CD4-positive, alpha-beta T cell treated with Interleukin-6 for 4 hours (primary cell): ENCODE data around the gene THADA.
"Not testable (repeated sequence)": the region's sequence is repeated elsewhere in the genome, so short reads cannot be mapped to it uniquely, and the experiment has no call there.

Source experiments
- DNase-seq: peaks from one replicate; pipeline ENCODE4 v3.0.0-alpha.2; 2020; ENCODE audit warnings: mixed read lengths

Gene THADA

GRCh38 chr2:43460174-43460546, 135.7 kb downstream of the THADA start:
- DNase-seq = no peak

DNA sequence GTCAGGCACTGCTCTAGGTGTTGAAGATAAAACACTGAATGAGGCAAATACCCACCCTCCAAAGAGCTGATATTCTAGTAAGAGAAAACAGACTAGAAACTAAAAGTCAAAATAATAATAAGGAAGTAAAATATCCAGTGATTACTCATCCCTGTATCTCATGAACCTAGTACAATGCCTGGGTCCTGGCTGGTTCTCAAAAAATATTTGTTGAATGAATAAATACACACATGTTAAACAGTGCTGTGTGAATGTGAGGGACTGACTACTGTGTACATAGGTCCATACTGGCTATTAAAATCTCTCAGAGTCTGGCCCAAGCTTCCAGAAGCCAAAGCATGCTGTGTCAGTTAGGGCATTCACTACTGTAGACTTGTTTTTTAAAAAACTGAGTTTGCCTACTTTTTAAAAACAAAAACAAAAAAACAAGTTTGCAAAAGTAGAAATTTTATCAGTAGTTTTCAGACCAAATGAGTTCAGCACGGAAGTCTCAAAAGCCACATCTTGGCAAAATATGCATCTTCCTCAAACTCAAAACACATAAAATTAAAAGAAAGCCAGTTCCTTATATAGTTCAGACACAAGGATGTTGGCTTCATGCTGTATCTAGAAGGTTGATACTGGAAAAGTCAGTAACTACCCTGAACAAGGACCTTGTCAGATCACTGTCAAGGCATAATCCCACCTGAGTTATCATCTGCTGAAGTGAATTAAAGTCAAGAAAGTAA, 136.2 kb downstream of the THADA start:
- no peak for DNase-seq

DNA sequence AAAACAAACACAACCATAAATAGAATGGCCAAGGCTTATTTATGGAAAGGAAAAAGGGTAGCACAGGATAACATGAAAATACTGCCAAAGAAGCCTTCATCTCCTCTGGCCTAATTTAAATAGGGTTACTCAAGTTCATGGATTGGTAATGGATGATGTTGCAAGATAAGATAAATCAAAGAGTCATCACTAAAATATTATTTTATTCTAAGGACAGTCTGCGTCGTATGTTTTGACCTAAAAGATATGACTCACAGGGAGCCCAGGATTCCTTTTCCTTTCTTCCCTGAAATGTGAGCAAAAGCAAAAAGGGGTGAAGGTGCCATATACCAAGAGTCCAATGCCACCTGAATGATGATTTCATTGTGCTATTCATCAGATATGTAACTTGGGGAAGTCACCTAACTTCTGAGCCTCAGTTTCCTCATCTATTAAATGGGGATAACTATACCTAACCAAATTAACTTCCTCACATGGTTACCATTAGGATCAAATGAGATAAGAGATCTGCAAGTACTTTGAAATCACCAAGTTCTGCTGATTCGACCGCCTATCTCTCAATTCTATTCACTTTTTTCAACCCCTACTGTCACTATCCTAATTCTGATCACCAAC, 137.7 kb downstream of the THADA start:
- no peak for DNase-seq

DNA sequence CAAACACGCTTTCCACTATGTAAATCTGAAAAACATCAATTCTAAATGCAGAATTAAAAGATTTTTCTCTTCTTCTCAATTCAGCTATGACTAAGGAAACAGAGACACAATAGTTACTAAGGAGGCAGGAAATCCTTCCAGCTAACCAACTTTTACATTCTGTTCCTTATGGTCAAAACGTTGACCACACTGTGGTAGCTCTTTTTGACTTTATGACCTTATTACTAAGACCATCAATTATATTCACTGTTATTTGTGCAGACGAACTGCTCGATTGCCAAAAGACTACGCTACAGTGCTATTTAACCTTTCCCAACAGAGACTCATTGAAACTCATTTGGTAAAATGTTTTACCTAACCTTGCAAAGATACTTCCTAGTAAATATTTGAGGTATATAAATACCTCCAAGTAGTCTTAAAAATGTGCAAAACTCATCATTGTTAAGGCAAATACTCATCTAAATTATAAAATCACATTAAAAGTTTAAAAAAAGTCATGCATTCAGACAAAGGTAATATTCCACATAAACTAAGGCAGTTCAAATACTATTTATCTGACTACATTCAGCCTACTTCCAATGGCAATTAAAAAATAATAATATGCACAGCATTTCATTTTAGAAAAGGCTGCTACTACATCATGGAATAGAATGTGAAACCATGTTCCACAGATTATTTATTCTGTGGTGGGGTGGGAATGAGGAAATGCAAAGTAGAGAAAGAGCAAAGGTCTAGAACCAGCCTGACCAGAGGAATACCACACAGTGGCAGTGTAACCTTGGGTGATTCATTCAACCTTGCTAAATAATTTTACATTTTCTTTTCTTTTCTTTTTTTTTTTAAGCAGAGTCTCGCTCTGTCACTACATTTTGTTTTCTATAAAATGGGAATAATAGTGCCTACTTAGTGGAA, 139.9 kb downstream of the THADA start:
- DNase-seq = no peak

GRCh38 chr2:43455296-43455695, 140.5 kb downstream of the THADA start:
- DNase-seq = no peak

- DNase-seq = no peak
These were observed 141.0 kb downstream of the THADA start for GRCh38 chr2:43454791-43455190.

- no peak for DNase-seq
These were observed 142.4 kb downstream of the THADA start for GRCh38 chr2:43453179-43454170.

DNA sequence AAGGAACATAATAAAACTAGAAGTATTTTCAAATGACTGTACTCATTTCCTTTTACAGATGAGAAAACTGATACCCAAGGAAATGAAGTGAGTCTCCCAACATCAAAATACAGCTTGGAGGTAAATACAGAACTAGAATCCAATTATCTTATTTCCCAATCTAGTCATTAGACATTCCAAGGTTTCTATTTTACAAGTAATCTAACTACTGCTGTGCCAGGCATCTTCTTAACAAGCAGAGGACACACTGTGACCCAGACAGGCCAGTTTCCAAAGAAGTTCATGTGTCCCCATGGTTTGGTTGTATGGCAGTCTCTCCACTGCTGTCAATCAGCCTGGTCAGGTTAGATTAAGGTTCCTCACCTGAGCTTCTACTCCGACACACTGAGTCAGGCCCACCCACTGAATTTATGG, 143.5 kb downstream of the THADA start:
- no peak for DNase-seq

GRCh38 chr2:43450617-43451016, 145.2 kb downstream of the THADA start:
- no peak for DNase-seq

GRCh38 chr2:43448822-43449110, 147.1 kb downstream of the THADA start:
- no peak for DNase-seq

DNA sequence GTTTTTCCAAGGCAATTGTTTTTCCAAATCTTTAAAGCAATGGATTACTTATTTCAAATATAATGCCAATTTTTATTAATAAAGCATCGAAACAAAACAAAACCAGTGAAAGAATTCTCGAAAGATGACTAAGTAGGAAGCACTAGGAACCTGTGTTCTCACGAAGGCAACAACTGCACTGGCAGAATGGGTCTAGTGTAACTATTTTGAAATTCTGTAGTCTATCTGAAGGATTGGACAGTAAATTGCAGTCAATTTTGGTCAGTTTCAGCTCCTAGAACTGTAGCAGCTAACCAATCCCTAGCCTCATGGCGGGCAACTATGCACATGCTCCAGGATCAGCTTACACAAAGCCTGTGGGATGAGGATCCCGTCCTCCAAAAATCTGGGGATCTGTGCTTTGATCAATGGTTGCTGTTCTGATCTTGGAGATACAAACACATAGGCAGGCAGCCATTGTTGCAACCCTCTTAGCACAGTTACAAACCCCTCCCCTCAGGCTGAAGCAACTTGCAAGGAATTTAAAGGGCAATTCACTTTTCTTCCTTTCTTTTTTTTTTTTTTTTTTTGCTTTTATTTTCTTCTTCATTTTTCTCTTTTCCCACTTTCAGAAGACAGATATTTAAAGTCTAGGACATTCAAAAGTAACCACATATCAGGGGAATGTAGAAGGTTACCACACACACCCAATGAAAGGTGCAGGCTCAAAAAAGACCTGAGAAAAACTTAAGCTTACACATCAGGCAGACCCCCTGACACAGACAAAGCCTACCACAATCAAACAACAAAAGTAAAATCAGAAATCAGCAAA, 147.6 kb downstream of the THADA start:
- no peak for DNase-seq

GRCh38 chr2:43446755-43447154, 149.1 kb downstream of the THADA start:
- not testable (repeated sequence) for DNase-seq

DNA sequence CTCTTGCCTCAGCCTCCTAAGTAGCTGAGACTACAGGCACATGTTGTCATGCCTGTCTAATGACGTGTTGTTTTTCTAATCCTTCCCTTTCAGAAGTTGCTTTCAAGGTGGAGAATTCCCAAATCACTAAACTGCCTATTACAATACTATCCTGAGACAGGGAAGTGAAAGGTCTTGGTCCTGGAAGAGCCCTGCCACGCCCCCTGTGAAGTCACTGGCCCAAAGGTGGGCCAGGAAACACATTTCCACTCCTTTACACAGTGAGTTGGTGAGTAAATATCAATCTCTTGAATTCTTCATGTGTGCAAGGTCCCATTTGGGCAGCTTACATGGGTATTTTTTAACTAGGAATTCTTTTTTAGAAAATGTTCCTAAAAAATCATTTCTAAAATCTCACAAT, 150.1 kb downstream of the THADA start:
- DNase-seq = no peak

DNA sequence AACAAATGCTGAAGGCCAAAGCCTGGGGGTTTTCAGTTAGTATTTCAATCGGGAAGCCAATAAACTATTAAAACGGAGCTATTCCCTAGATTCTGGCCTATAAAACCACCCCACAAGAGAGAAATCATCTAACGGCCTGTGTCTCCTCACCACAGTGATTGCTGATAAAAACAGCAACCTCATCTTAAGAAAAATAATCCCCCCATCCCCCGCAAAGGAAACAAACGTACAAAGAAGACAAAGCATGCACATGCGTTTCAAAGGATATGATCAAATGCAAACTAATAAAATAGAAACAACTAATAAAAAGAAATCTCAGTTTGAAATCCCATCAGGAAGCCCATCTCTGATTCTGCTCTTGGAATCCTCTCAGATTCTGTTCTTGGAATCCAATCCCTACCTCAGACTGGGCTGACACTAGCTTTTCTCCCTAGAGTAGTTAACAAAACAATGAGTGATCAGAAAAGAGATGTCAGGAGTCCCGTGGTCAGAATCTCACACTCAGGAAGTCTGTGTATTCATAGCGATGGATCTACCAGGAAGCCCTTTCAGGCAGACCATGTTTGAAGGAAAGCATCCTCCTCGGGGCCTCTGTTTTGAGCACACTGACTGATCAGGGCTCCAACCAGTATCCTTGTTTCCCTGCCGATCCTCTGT, 150.7 kb downstream of the THADA start:
- no peak for DNase-seq

DNA sequence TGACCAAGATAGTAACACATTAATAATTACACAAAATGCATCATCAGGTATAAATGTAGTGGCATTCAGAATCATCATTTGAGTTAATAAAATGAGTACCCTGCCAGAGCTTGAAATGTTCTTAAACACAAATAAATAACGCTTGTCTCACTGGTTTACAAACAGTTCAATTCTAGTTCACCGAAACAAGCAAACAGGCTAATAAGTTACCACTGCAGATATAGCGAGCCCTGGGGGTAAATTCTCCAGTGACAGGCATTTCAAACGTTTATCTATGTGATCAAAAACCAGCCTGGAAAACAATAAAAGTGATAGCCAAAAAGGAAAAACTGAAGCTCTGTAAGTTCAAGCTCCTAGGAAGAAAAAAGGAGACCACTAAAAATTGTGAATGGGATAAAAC, 152.6 kb downstream of the THADA start:
- DNase-seq = no peak

DNA sequence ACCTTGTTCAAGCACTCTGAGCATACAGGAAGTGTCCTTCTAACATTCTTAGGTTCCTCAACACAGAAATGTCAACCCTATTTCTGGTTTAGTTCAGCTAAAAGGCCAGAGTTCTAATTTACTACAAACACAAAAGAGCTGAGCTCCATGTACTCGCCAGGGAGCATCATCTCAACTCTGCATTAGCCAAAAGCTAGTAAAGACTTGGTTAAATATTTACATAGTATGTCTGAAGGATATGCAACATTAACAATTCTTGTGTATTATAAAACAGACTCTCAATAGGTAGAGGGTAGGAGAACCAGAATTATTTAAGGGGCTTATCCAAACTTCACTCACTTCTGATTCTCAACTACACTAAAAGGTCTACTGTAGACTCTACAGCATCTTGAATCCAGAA, 154.6 kb downstream of the THADA start:
- no peak for DNase-seq

DNA sequence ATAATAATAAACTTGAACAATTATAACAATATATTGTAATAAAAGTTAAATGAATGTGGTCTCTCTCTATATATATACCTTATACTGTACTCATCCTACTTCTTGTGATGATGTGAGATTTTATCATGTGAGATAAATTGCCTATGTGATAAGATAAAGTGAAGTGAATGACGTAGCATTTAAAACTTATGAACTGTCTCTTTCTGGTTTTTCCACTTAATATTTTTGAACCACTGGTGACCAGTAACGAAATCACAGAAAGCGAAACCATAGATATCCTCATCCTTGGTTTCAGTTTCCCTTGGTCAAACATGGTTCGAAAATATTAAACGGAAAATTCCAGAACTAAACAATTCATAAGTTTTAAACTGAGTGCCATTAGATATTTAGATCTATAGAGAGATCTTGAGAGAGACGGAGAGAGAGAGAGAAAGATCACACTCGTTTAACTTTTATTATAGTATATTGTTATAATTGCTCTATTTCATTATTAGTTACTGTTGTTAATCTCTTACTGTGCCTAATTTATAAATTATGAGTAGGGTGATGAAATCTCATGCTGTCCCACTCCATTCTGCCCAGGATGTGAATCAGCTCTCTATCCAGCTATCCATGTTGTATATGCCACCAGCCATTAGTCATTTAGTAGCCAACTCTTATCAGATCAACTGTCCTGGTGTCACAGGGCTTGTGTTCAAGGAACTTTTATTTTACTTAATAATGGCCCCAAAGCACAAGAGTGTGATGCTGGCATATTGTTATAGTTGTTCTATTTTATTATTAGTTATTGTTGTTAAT, 156.8 kb downstream of the THADA start:
- no peak for DNase-seq

DNA sequence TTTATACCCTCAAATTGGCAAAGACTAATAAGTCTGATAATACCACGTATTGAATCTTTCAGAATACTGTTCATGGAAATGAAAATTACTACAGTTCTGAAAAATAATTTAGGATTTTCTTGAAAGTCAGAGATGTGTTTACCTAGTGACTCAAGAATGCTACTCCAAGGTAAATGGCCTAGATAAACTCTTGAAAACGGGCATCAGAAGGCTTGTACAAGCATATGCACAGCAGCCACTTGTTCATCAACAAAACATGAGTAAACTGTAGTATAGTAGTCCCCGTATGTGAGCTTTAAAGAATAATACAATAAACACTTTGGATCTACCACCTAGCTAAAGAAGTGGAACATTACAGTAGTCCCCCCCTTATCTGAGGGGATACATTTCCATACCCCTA, 157.5 kb downstream of the THADA start:
- DNase-seq = no peak

GRCh38 chr2:43437363-43437762, 158.5 kb downstream of the THADA start:
- DNase-seq = no peak

DNA sequence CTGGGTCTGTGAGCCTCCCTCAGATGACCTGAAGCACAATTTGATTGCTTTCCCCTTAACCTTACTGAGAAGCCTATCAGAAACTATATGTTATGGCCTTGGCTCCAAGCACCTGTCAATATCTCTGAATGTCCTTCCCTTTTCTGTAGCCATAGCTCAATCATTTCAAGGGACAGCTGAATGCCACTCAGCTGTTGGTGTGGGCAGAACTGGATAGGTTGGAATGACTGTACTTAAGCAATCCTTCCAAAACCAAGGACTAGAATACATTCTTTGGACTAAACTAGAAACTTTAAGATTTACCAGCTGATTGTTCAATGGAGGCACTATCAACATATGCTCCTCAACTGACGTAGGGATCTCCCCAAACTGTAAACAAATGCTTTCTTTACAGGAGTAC, 159.4 kb downstream of the THADA start:
- DNase-seq = no peak
